ENCODE measurements around the gene KRTAP12-4. TPM values are rescaled to one million over a fixed set of nuclear protein-coding genes. Genes with fewer than 3 reads are reported as not detected.

The KRTAP12-4 gene, protein sequence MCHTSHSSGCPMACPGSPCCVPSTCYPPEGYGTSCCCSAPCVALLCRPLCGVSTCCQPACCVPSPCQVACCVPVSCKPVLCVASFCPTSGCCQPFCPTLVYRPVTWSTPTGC
- not detected in 2 replicates for total RNA-seq (ENCODE audit: low replicate concordance)
- long read RNA-seq: 0 reads

DNA sequence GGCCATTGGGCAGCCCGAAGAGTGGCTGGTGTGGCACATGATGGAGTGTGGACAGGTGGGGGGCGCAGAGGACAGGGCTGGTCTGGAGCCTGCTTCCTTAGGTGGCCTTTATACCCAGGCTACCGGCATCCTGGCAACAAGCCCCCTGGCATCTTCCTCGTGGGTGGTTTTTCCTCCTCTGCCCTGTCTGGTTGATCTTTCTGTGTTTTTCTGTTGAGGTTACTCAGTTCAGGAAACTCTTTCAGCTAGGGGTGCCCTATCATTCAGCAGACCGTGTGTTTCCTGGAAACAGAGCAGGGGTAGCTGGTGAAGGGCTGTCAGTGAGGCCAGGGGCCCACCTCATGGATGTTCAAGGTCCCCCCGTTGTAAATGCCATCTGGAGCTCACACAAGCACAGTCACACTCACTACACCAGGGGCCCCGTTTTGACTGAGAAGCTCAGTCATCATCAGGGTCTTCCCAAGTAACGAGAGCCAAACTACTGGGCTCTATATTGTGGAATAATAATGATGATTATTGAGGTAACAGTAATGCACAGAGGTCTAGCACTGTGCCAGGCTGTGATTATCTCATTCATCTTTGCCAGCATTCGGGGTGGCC lies at the start of gene KRTAP12-4:
Gene KRTAP12-4 (minus strand): TSS at position 84 of the 600 bp plus-strand sequence. CDS start 45 bp downstream, at position 39.
- H3K4me1 Mint-ChIP-seq (ENCODE audit: unreplicated experiment): no peaks in the 10 kb centered on the region
- H3K27ac Mint-ChIP-seq: no peak within 1 kb of the TSS
- H3K9me3 Mint-ChIP-seq: peaks cover 13% of the 10 kb centered on the region

GRCh38 chr21:44703731-44704635 lies 49.5 kb upstream of the KRTAP12-4 start:
- no peak for TF ChIP-seq CTCF (conservative IDR thresholded peaks at IDR 0.05)
- no peak overlapping the region for H3K27ac Mint-ChIP-seq
- H3K4me1 Mint-ChIP-seq (ENCODE audit: unreplicated experiment): peaks cover 4% of the 10 kb centered on the region
- H3K4me3 Mint-ChIP-seq: no peak overlapping the region
- DNase-seq (ENCODE audit: extremely low spot score, unreplicated experiment): no peak
- no peaks in the 10 kb centered on the region for H3K9me3 Mint-ChIP-seq
- H3K36me3 Mint-ChIP-seq: no peaks in the 10 kb centered on the region
- peaks cover 88% of the 10 kb centered on the region for H3K27me3 Mint-ChIP-seq

More for the DNA sequence above, at the start of gene KRTAP12-4:
- Mint-ChIP-seq H3K36me3 (no peaks in the 10 kb centered on the region), H3K27me3 (no peaks in the 10 kb centered on the region), H3K4me3 (no peak within 1 kb of the TSS)
- TF ChIP-seq CTCF (conservative IDR thresholded peaks at IDR 0.05): no peak
- DNase-seq (ENCODE audit: extremely low spot score, unreplicated experiment): peak; percentile 50

- TF ChIP-seq CTCF (conservative IDR thresholded peaks at IDR 0.05): no peak
- Mint-ChIP-seq H3K4me3 (no peak overlapping the region), H3K27ac (no peak overlapping the region), H3K27me3 (peaks cover 86% of the 10 kb centered on the region), H3K4me1 (ENCODE audit: unreplicated experiment) (peaks cover 6% of the 10 kb centered on the region), H3K9me3 (no peaks in the 10 kb centered on the region), H3K36me3 (no peaks in the 10 kb centered on the region)
- no peak for DNase-seq (ENCODE audit: extremely low spot score, unreplicated experiment)
Measured at GRCh38 chr21:44702973-44703730, 48.7 kb upstream of the KRTAP12-4 start.

- H3K36me3 Mint-ChIP-seq: no peaks in the 10 kb centered on the region
- no peak for TF ChIP-seq CTCF (conservative IDR thresholded peaks at IDR 0.05)
- peaks cover 9% of the 10 kb centered on the region for H3K4me1 Mint-ChIP-seq (ENCODE audit: unreplicated experiment)
- DNase-seq (ENCODE audit: extremely low spot score, unreplicated experiment): no peak
- no peaks in the 10 kb centered on the region for H3K9me3 Mint-ChIP-seq
- peaks cover 86% of the 10 kb centered on the region for H3K27me3 Mint-ChIP-seq
- no peak overlapping the region for H3K4me3 Mint-ChIP-seq
- no peak overlapping the region for H3K27ac Mint-ChIP-seq
Measured at GRCh38 chr21:44702111-44702972, 47.9 kb upstream of the KRTAP12-4 start.
